GM19193 (cell line): ENCODE data around the gene FAXDC2.

Experiments used
- POLR2A ChIP-seq: IDR thresholded peaks from 4 replicates; pipeline ENCODE4 v1.6.1; 2011; ENCODE audit not compliant: insufficient read depth, insufficient read length; ENCODE audit errors: extremely low read depth

The FAXDC2 gene

GRCh38 chr5:154823605-154824004 lies 26.8 kb downstream of the FAXDC2 start:
- TF ChIP-seq POLR2A = no peak

- TF ChIP-seq POLR2A = no peak
Observed at GRCh38 chr5:154820383-154820782, 30.0 kb downstream of the FAXDC2 start.

- no peak for TF ChIP-seq POLR2A
Observed at GRCh38 chr5:154819546-154819945, 30.9 kb downstream of the FAXDC2 start.

- TF ChIP-seq POLR2A = no peak
Observed at GRCh38 chr5:154818471-154819116, 31.8 kb downstream of the FAXDC2 start.

- TF ChIP-seq POLR2A = no peak
Observed at GRCh38 chr5:154817815-154818214, 32.6 kb downstream of the FAXDC2 start.

GRCh38 chr5:154816891-154817492 lies 33.4 kb downstream of the FAXDC2 start:
- no peak for TF ChIP-seq POLR2A

GRCh38 chr5:154815684-154816247 lies 34.6 kb downstream of the FAXDC2 start:
- no peak for TF ChIP-seq POLR2A

GRCh38 chr5:154815025-154815424 lies 35.4 kb downstream of the FAXDC2 start:
- no peak for TF ChIP-seq POLR2A

- TF ChIP-seq POLR2A = no peak
Observed at GRCh38 chr5:154813736-154814135, 36.7 kb downstream of the FAXDC2 start.

GRCh38 chr5:154813158-154813557 lies 37.2 kb downstream of the FAXDC2 start:
- no peak for TF ChIP-seq POLR2A

- TF ChIP-seq POLR2A = no peak
Observed at GRCh38 chr5:154811653-154812465, 38.5 kb downstream of the FAXDC2 start.

- no peak for TF ChIP-seq POLR2A
Observed at GRCh38 chr5:154811239-154811638, 39.2 kb downstream of the FAXDC2 start.

GRCh38 chr5:154806176-154806575 lies 44.2 kb downstream of the FAXDC2 start:
- TF ChIP-seq POLR2A = no peak

- no peak for TF ChIP-seq POLR2A
Observed at GRCh38 chr5:154802050-154802449, 48.4 kb downstream of the FAXDC2 start.

- TF ChIP-seq POLR2A = no peak
Observed at GRCh38 chr5:154801083-154801482, 49.3 kb downstream of the FAXDC2 start.

- TF ChIP-seq POLR2A = no peak
Observed at GRCh38 chr5:154800582-154800981, 49.8 kb downstream of the FAXDC2 start.

- TF ChIP-seq POLR2A = no peak
Observed at GRCh38 chr5:154797762-154798161, 52.6 kb downstream of the FAXDC2 start.

- no peak for TF ChIP-seq POLR2A
Observed at GRCh38 chr5:154795235-154795596, 55.2 kb downstream of the FAXDC2 start.
